Ovary (tissue), 3 donors: ENCODE data around the gene SLC13A5.

ENCODE experiments used
- CTCF ChIP-seq, 3 donors: fragments of 450-650 bp in 2 of 3; fragments of 200-600 bp in 1 of 3; IDR thresholded peaks; one replicate each; pipeline versions ENCODE4 v1.5.1 to v1.8.0; 2016 to 2022; ENCODE audit warnings: antibody characterized with exemption in 3 of 3, mild to moderate bottlenecking in 1 of 3
- POLR2A ChIP-seq: fragments of 450-650 bp; IDR thresholded peaks from one replicate; pipeline ENCODE4 v1.6.1; 2017; ENCODE audit warnings: antibody characterized with exemption, mild to moderate bottlenecking, moderate library complexity
- donor health status: DM: no; HTN: no; CAD: no.

- TF ChIP-seq CTCF (IDR thresholded peaks at IDR 0.05) = no peak
- TF ChIP-seq POLR2A = no peak
Observed at GRCh38 chr17:6668727-6669425, 44.3 kb downstream of the SLC13A5 start.
